Breast epithelium (tissue), 3 donors: Measurements from ENCODE around the gene DCHS2.

Experiments used
- CTCF ChIP-seq, 3 donors: fragments of 450-650 bp; IDR thresholded peaks; one replicate each; pipeline ENCODE4 v1.5.1; 2016 to 2017; ENCODE audit warnings: antibody characterized with exemption in 3 of 3, mild to moderate bottlenecking in 3 of 3, moderate library complexity in 3 of 3
- POLR2A ChIP-seq: fragments of 450-650 bp; IDR thresholded peaks from one replicate; pipeline ENCODE4 v1.6.1; 2016; ENCODE audit warnings: antibody characterized with exemption, mild to moderate bottlenecking, moderate library complexity

DNA sequence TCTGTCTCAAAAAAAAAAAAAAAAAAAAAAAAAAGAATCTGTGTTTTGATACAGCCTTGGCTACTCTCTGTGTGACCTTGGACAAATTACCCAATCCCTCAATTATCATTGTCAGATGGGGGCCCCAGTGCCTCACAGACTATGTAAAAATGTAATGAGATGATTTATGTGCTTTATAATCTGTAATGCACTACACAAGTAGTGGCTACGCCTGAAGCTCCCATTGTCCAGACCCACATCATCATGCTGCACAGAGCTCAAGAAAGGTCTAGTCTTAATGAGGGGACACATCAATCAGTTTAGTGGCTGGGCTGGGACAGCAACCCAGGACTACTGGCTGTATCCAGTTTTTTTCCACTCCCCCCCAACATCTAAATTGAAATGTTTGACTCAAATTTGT, 308.3 kb downstream of the DCHS2 start:
- TF ChIP-seq CTCF (IDR thresholded peaks at IDR 0.05), result no peak
- no peak for TF ChIP-seq POLR2A
